ENCODE results near the gene GMFB.

GMFB gene

DNA sequence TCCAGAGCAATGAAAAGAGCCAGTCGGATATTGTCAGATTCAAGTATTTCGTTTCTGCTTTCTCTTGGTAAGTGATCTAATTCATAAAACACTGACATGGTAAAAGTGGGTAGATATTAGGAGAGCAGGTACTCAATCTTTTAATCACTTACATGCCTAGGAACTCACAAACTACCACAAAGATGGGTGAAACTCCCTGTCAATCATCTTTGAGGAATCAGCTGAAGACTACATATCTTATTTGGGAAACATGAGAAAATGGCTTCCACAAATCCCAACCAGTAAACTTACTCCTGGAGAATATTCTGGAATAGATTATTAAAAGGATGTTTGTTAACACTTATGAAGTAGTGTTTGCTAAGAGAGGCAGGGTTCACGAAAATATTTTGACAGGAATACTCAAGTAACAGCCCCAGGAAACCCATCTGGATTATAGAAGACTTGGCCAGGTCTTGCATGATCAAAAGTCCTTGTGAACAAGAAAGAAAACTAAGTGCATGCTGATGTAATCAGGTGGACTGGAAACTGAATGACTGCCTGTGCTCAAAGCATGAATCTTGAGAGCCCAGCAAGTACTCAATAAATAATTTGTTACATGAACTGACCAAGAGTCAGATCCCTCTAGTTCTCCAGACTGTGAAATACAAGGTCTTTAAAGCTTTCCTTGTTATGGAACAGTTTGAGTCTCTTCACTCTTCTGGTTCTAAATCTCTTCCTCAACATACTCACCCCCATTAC lies 63.1 kb downstream of the GMFB start:
- no peak for DNase-seq (ENCODE audit: low read depth in 2 of 2)

DNA sequence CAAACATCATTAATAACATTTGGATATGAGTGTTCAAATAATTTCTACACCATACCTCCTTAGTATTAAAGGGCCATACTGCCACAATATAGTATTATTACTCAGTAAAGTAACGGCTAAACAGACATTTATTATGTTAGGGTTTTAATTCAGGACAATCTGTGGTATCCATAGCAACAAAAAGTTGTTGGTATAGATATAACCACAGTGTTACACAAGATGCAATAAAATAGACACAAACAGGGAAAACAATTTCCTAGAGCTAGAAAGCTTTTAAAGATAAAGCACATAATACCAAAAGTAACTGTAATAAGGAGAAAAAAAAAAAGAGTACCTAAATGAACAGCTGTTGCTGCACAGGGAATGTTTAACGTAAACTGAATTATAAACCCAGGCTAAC lies 63.7 kb downstream of the GMFB start:
- no peak for DNase-seq (ENCODE audit: low read depth in 2 of 2)
